Thoracic aorta (tissue), 2 donors: ENCODE measurements around the gene CREB5. TPM values are rescaled to one million over a fixed set of nuclear protein-coding genes. Genes with fewer than 3 reads are reported as not detected.

Source experiments
- ATAC-seq: fragments of 150-250 bp; one replicate; pipeline ENCODE4 v1.8.0; 2017; ENCODE audit warnings: low read depth; ENCODE audit not compliant: insufficient number of reproducible peaks, low FRiP score
- DNase-seq: peaks from one replicate; pipeline ENCODE4 v3.0.0-alpha.2; 2020; ENCODE audit warnings: low spot score
- H3K27ac ChIP-seq, 2 donors: fragments of 200-600 bp; sonication (generic); 1 replicate in 1 of 2; 2 replicates in 1 of 2; pipeline ENCODE4 v1.5.1; 2016; ENCODE audit warnings: mild to moderate bottlenecking in 2 of 2, moderate library complexity in 2 of 2
- H3K27me3 ChIP-seq: fragments of 200-600 bp; sonication (generic); replicated peaks from 2 replicates; pipeline ENCODE4 v1.6.0; 2016; ENCODE audit warnings: mild to moderate bottlenecking; ENCODE audit not compliant: insufficient read depth
- H3K36me3 ChIP-seq: fragments of 200-600 bp; sonication (generic); one replicate; pipeline ENCODE4 v1.5.1; 2016
- H3K4me1 ChIP-seq, 2 donors: fragments of 200-600 bp; sonication (generic); 1 replicate in 1 of 2; 2 replicates in 1 of 2; pipeline versions ENCODE4 v1.5.1 to v1.6.0; 2016; ENCODE audit warnings: low read depth in 2 of 2, mild to moderate bottlenecking in 1 of 2; ENCODE audit not compliant: control insufficient read depth in 1 of 2
- H3K4me3 ChIP-seq: fragments of 200-600 bp; sonication (generic); 2 replicates; pipeline ENCODE4 v1.5.1; 2016; ENCODE audit warnings: mild to moderate bottlenecking
- H3K9me3 ChIP-seq: fragments of 200-600 bp; sonication (generic); 2 replicates; pipeline ENCODE4 v1.5.1; 2016
- total RNA-seq, 2 donors: library from RNA; depleted of rRNA; stranded (reverse); fragments of >200 nt; gene quantifications; one replicate each; pipeline versions ENCODE4 v1.1.0 to v1.2.3, GENCODE V29; 2016
- TF ChIP-seq, protein P1 (sequence below): fragments of 200-600 bp; sonication (generic); IDR thresholded peaks from one replicate; pipeline ENCODE4 v1.5.1; 2019; ENCODE audit warnings: antibody characterized with exemption

The CREB5 gene
- total RNA-seq, 2 donors from 2014 or later = 44.4 to 49.1 TPM

DNA sequence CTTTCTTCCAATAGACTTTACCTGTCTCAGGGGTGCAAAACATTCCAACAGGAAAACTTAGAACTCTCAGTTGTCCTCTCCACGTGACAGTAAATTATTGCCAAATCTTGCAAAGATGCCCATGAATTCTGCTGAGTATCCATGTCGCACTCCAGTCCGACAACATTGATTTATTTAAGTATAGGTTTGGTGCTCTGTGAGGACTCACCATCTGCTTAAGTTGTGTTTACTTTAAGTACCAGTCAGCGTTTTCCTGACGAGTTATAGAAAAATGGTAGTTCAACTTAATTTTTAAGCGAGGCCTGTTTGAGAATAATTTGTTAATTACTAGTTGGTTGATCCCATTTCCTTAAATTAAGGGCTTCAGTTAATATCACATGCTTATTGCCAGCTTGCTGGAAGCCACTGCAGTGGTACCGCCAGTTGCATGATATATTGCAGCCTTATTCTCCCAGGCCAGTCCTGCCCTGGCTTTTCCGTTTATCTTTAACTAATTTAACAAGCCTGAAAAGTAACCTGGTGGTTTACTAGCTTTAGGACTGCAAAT lies 27.8 kb downstream of the CREB5 start:
- Histone ChIP-seq H3K4me1 (no peaks in the 10 kb centered on the region), H3K36me3 (no peaks in the 10 kb centered on the region), H3K9me3 (no peaks in the 10 kb centered on the region), H3K27me3 (no peaks in the 10 kb centered on the region), H3K4me3 (no peak overlapping the region), H3K27ac (no peak overlapping the region)
- no peak for ATAC-seq
- TF ChIP-seq, protein P1, sequence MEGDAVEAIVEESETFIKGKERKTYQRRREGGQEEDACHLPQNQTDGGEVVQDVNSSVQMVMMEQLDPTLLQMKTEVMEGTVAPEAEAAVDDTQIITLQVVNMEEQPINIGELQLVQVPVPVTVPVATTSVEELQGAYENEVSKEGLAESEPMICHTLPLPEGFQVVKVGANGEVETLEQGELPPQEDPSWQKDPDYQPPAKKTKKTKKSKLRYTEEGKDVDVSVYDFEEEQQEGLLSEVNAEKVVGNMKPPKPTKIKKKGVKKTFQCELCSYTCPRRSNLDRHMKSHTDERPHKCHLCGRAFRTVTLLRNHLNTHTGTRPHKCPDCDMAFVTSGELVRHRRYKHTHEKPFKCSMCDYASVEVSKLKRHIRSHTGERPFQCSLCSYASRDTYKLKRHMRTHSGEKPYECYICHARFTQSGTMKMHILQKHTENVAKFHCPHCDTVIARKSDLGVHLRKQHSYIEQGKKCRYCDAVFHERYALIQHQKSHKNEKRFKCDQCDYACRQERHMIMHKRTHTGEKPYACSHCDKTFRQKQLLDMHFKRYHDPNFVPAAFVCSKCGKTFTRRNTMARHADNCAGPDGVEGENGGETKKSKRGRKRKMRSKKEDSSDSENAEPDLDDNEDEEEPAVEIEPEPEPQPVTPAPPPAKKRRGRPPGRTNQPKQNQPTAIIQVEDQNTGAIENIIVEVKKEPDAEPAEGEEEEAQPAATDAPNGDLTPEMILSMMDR = no peak
- no peak for DNase-seq

DNA sequence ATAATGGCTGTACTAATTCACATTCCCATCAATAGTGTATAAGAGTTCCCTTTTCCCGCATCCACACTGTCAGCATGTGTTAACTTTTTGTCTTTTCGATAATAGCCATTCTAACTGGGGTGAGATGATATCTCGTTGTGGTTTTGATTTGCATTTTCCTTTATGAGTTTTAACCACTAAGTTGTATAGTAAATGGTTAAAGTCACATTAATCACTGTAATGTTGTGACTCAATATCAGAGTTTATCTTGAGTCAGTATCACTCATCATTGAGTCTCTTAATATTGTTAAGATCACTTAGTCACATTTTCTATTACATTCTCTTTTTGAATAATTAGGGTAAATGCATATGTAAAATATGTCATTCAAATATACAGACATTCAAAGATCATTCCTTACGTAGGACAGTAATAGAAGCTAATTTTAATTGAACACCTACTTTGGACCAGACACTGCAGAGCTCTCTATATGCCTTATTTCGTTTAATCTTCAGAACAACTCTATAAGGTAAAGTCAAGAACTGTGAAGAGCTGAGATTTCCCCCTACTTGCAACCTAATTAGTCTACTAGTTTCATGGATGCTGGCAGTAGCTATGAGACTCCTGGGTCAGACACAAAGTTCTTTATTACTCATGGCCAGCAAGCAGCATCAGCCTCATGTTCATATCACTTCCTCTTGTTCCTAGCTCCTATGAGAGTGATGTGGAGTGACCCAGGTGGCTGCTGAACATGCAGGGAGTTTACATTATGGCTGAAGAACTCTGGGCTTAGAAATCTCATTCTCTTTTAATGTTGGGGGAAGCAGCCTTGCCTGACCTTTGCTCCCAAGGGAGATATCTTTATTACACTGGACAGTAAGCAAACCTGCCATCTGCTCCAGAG lies 30.5 kb downstream of the CREB5 start:
- no peak overlapping the region for H3K4me3 ChIP-seq
- DNase-seq (no peak), ATAC-seq (no peak)
- no peaks in the 10 kb centered on the region for H3K36me3 ChIP-seq
- no peaks in the 10 kb centered on the region for H3K9me3 ChIP-seq
- H3K4me1 ChIP-seq = no peaks in the 10 kb centered on the region
- H3K27ac ChIP-seq = no peak overlapping the region
- TF ChIP-seq, protein P1 = no peak
- H3K27me3 ChIP-seq = no peaks in the 10 kb centered on the region

DNA sequence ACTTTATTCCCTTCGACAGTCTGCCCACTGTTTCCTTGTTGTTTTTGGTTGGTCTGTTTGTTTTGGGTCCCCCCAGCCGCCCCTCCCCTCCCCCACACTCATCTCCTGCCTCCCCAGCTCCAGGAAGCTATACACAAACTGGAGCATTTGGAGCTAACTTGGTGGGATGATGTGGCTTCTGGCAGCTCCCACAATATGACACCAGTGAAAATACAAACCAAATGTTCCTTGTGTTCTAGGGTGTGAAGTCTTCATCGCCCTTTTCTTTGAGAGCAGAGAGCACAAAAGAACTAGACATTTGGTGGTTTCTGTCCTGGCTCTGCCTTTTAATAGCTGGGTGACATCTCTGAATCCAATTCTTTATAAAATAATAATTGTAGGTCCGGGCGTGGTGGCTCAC lies 33.8 kb downstream of the CREB5 start:
- TF ChIP-seq, protein P1 = no peak
- DNase-seq = no peak
- Histone ChIP-seq H3K4me1 (no peaks in the 10 kb centered on the region), H3K4me3 (no peak overlapping the region), H3K27ac (no peak overlapping the region), H3K36me3 (no peaks in the 10 kb centered on the region), H3K27me3 (no peaks in the 10 kb centered on the region), H3K9me3 (no peaks in the 10 kb centered on the region)
- ATAC-seq = no peak

DNA sequence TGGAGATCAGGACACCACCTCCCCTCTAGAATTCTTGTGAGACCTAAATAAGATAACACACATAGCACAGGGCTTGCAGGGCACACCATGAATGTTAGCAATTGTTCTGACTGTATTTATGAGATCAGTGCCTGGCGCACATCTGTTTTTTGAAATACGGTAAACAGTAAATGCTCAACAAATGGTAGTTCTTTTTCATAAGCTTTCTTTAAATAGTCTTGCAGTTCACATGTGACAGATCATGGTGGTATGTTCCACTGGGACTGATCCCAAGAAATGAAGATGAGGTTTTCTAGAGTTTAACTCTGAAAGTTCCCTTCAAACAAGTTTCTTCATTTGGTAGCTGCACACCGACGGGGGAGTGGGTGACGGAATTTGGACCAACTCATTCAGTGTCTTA lies 34.8 kb downstream of the CREB5 start:
- TF ChIP-seq, protein P1 = no peak
- Histone ChIP-seq H3K4me3 (no peak overlapping the region), H3K9me3 (no peaks in the 10 kb centered on the region), H3K27ac (no peak overlapping the region), H3K4me1 (no peaks in the 10 kb centered on the region), H3K27me3 (no peaks in the 10 kb centered on the region), H3K36me3 (no peaks in the 10 kb centered on the region)
- ATAC-seq (no peak), DNase-seq (no peak)

DNA sequence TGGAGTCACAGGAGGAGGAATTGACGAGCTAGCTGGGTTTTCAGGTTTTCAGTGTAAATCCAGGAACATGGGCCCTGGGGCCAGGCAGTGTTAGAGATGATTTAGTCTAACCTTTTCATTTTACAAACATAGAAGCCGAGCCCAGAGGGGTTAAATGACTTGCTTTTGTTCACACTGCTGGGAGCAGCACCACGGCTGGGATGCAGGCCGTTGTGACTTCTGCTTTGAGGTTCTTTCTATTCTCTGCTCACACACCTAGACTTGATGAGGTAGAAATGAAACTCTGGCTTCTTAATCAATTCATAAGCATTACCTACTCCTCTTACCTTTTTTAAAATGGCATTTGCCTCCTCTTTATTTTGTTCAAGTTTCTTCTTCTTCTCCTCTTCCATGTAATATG lies 36.4 kb downstream of the CREB5 start:
- no peaks in the 10 kb centered on the region for H3K9me3 ChIP-seq
- TF ChIP-seq, protein P1 = no peak
- no peak for ATAC-seq
- DNase-seq = no peak
- no peaks in the 10 kb centered on the region for H3K4me1 ChIP-seq
- no peaks in the 10 kb centered on the region for H3K27me3 ChIP-seq
- no peak overlapping the region for H3K27ac ChIP-seq
- no peaks in the 10 kb centered on the region for H3K36me3 ChIP-seq
- no peak overlapping the region for H3K4me3 ChIP-seq
